ENCODE results near the gene TPTE2. TPM values are rescaled to one million over a fixed set of nuclear protein-coding genes. Genes with fewer than 3 reads are reported as not detected.
"Not testable (repeated sequence)": the region's sequence is repeated elsewhere in the genome, so short reads cannot be mapped to it uniquely, and the experiment has no call there.

TPTE2 gene
- total RNA-seq: not detected

- H3K27me3 ChIP-seq (ENCODE audit: insufficient read depth, low read length); H3K4me3 ChIP-seq (ENCODE audit: low read length); H3K4me1 ChIP-seq (ENCODE audit: insufficient read depth, low read length); H3K9me3 ChIP-seq (ENCODE audit: low read depth, low read length): not testable (repeated sequence)
Measured at GRCh38 chr13:19561127-19561582, at the start of gene TPTE2. Gene TPTE2 (minus strand): TSS chr13:19561532. CDS start chr13:19503234, 58,298 bp downstream.

- Histone ChIP-seq H3K4me3 (ENCODE audit: low read length) (no peak overlapping the region), H3K4me1 (ENCODE audit: insufficient read depth, low read length) (peaks cover under 1% of the 10 kb centered on the region), H3K27me3 (ENCODE audit: insufficient read depth, low read length) (peaks cover 17% of the 10 kb centered on the region), H3K9me3 (ENCODE audit: low read depth, low read length) (no peaks in the 10 kb centered on the region)
Measured at GRCh38 chr13:19607523-19608078, 46.3 kb upstream of the TPTE2 start.

- Histone ChIP-seq H3K4me1 (ENCODE audit: insufficient read depth, low read length) (peaks cover 7% of the 10 kb centered on the region), H3K4me3 (ENCODE audit: low read length) (no peak overlapping the region), H3K9me3 (ENCODE audit: low read depth, low read length) (no peaks in the 10 kb centered on the region), H3K27me3 (ENCODE audit: insufficient read depth, low read length) (peaks cover 23% of the 10 kb centered on the region)
Measured at GRCh38 chr13:19606737-19607136, 45.4 kb upstream of the TPTE2 start.

- no peak overlapping the region for H3K4me3 ChIP-seq (ENCODE audit: low read length)
- H3K4me1 ChIP-seq (ENCODE audit: insufficient read depth, low read length): peaks cover 11% of the 10 kb centered on the region
- no peaks in the 10 kb centered on the region for H3K9me3 ChIP-seq (ENCODE audit: low read depth, low read length)
- H3K27me3 ChIP-seq (ENCODE audit: insufficient read depth, low read length): peaks cover 27% of the 10 kb centered on the region
Measured at GRCh38 chr13:19606152-19606551, 44.8 kb upstream of the TPTE2 start.

GRCh38 chr13:19605161-19605955, 44.0 kb upstream of the TPTE2 start:
- Histone ChIP-seq H3K27me3 (ENCODE audit: insufficient read depth, low read length) (peaks cover 27% of the 10 kb centered on the region), H3K4me3 (ENCODE audit: low read length) (no peak overlapping the region), H3K4me1 (ENCODE audit: insufficient read depth, low read length) (peaks cover 11% of the 10 kb centered on the region), H3K9me3 (ENCODE audit: low read depth, low read length) (no peaks in the 10 kb centered on the region)

GRCh38 chr13:19604306-19604705, 43.0 kb upstream of the TPTE2 start:
- H3K4me3 ChIP-seq (ENCODE audit: low read length): no peak overlapping the region
- H3K4me1 ChIP-seq (ENCODE audit: insufficient read depth, low read length): peaks cover 11% of the 10 kb centered on the region
- no peaks in the 10 kb centered on the region for H3K9me3 ChIP-seq (ENCODE audit: low read depth, low read length)
- H3K27me3 ChIP-seq (ENCODE audit: insufficient read depth, low read length): peaks cover 27% of the 10 kb centered on the region

- Histone ChIP-seq H3K4me3 (ENCODE audit: low read length) (peak overlapping the region; percentile 13), H3K4me1 (ENCODE audit: insufficient read depth, low read length) (peaks cover 11% of the 10 kb centered on the region), H3K27me3 (ENCODE audit: insufficient read depth, low read length) (peaks cover 27% of the 10 kb centered on the region), H3K9me3 (ENCODE audit: low read depth, low read length) (no peaks in the 10 kb centered on the region)
Measured at GRCh38 chr13:19601749-19602725, 40.7 kb upstream of the TPTE2 start.

- no peaks in the 10 kb centered on the region for H3K9me3 ChIP-seq (ENCODE audit: low read depth, low read length)
- peaks cover 9% of the 10 kb centered on the region for H3K4me1 ChIP-seq (ENCODE audit: insufficient read depth, low read length)
- H3K27me3 ChIP-seq (ENCODE audit: insufficient read depth, low read length): peaks cover 11% of the 10 kb centered on the region
- no peak overlapping the region for H3K4me3 ChIP-seq (ENCODE audit: low read length)
Measured at GRCh38 chr13:19597523-19597922, 36.2 kb upstream of the TPTE2 start.

GRCh38 chr13:19596960-19597361, 35.6 kb upstream of the TPTE2 start:
- peaks cover 7% of the 10 kb centered on the region for H3K27me3 ChIP-seq (ENCODE audit: insufficient read depth, low read length)
- peaks cover 4% of the 10 kb centered on the region for H3K4me1 ChIP-seq (ENCODE audit: insufficient read depth, low read length)
- no peaks in the 10 kb centered on the region for H3K9me3 ChIP-seq (ENCODE audit: low read depth, low read length)
- no peak overlapping the region for H3K4me3 ChIP-seq (ENCODE audit: low read length)

- H3K4me1 ChIP-seq (ENCODE audit: insufficient read depth, low read length): no peaks in the 10 kb centered on the region
- H3K27me3 ChIP-seq (ENCODE audit: insufficient read depth, low read length): peaks cover 2% of the 10 kb centered on the region
- H3K4me3 ChIP-seq (ENCODE audit: low read length): no peak overlapping the region
- no peaks in the 10 kb centered on the region for H3K9me3 ChIP-seq (ENCODE audit: low read depth, low read length)
Measured at GRCh38 chr13:19596086-19596485, 34.8 kb upstream of the TPTE2 start.

GRCh38 chr13:19592657-19593180, 31.4 kb upstream of the TPTE2 start:
- Histone ChIP-seq H3K4me3 (ENCODE audit: low read length) (no peak overlapping the region), H3K4me1 (ENCODE audit: insufficient read depth, low read length) (peaks cover 2% of the 10 kb centered on the region), H3K27me3 (ENCODE audit: insufficient read depth, low read length) (peaks cover 2% of the 10 kb centered on the region), H3K9me3 (ENCODE audit: low read depth, low read length) (no peaks in the 10 kb centered on the region)

- Histone ChIP-seq H3K4me3 (ENCODE audit: low read length) (no peak overlapping the region), H3K4me1 (ENCODE audit: insufficient read depth, low read length) (peaks cover 11% of the 10 kb centered on the region), H3K27me3 (ENCODE audit: insufficient read depth, low read length) (peaks cover 2% of the 10 kb centered on the region), H3K9me3 (ENCODE audit: low read depth, low read length) (no peaks in the 10 kb centered on the region)
Measured at GRCh38 chr13:19591864-19592263, 30.5 kb upstream of the TPTE2 start.

GRCh38 chr13:19590423-19590822, 29.1 kb upstream of the TPTE2 start:
- Histone ChIP-seq H3K4me3 (ENCODE audit: low read length) (no peak overlapping the region), H3K4me1 (ENCODE audit: insufficient read depth, low read length) (peaks cover 18% of the 10 kb centered on the region), H3K9me3 (ENCODE audit: low read depth, low read length) (no peaks in the 10 kb centered on the region), H3K27me3 (ENCODE audit: insufficient read depth, low read length) (peaks cover 2% of the 10 kb centered on the region)

GRCh38 chr13:19589312-19589711, 28.0 kb upstream of the TPTE2 start:
- Histone ChIP-seq H3K27me3 (ENCODE audit: insufficient read depth, low read length) (peaks cover 6% of the 10 kb centered on the region), H3K9me3 (ENCODE audit: low read depth, low read length) (no peaks in the 10 kb centered on the region), H3K4me3 (ENCODE audit: low read length) (no peak overlapping the region), H3K4me1 (ENCODE audit: insufficient read depth, low read length) (peaks cover 18% of the 10 kb centered on the region)
